ENCODE measurements around the gene KCNQ1.

KCNQ1 gene

GRCh38 chr11:2696455-2696854 is 251.6 kb downstream of the KCNQ1 start:
- DNase-seq (ENCODE audit: low read depth, low spot score), result no peak

DNA sequence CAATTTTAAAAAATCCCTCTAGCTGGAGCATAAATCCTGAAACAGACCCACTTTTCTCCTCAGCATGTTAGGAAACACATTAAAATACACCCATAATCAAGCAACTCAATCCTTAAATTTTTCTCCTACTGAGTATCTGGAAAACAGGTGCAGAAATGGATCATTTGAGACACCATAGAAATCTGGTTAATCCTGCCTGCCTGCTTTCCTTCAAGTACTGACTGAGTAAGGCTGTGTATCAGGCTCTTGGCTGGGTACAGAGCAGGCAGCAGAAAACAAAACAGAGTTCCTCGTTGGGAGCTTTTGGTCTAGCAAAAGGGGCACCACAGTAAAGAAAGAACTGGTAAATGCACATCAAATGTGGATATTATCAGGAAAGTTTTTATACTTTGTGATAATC is 253.1 kb downstream of the KCNQ1 start:
- no peak for DNase-seq (ENCODE audit: low read depth, low spot score)

DNA sequence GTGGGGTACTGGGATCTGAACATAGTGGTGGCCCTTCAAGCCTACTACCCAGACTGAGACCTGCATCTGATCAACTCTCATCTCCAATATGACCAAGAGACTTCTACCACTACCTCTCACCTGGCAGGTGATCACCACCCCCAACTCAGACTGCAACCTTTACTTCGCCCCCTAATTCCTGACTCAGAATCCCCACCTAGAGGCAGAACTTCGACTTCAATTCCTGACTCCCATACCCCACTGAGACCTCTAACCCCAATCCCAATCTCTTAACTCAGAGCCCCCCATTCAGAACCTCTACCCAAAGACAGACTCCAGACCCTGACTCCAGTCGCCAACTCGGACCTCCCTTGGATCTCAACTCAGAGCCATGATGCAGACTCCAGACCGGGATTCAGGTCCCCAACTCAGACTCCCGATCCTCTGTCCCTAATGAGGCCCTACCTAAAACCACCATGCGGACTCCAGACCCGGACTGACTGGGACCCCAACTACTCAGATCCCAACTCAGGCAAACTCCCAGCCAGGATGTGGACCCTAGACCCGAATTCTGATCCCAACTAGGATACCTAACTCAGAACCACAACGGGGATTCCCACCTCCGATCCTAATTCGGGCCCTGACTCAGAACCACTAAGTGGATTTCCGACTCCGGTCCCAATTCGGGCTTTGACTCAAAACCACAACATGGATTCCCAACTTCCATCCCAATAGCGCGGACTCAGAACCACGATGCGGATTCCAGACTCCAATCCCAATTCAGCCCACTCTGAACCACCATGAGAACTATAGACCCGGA is 253.8 kb downstream of the KCNQ1 start:
- no peak for DNase-seq (ENCODE audit: low read depth, low spot score)

DNA sequence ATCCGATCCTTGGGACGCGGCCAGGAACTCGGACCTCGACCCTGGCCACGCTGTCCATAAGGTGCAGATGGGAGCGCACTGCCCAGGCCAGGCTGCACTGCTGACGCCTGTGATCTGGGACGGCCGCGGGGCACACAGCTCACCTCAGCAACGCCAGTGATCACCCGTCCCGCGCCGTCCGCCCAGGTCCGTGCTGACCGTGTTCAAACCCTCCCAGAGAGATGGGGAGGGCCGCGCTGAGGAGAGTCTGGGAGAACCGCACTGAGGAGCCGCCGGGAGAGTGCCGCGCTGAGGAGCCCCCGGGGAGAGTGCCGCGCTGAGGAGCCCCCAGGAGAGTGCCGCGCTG is 254.3 kb downstream of the KCNQ1 start:
- DNase-seq (ENCODE audit: low read depth, low spot score), result no peak

DNA sequence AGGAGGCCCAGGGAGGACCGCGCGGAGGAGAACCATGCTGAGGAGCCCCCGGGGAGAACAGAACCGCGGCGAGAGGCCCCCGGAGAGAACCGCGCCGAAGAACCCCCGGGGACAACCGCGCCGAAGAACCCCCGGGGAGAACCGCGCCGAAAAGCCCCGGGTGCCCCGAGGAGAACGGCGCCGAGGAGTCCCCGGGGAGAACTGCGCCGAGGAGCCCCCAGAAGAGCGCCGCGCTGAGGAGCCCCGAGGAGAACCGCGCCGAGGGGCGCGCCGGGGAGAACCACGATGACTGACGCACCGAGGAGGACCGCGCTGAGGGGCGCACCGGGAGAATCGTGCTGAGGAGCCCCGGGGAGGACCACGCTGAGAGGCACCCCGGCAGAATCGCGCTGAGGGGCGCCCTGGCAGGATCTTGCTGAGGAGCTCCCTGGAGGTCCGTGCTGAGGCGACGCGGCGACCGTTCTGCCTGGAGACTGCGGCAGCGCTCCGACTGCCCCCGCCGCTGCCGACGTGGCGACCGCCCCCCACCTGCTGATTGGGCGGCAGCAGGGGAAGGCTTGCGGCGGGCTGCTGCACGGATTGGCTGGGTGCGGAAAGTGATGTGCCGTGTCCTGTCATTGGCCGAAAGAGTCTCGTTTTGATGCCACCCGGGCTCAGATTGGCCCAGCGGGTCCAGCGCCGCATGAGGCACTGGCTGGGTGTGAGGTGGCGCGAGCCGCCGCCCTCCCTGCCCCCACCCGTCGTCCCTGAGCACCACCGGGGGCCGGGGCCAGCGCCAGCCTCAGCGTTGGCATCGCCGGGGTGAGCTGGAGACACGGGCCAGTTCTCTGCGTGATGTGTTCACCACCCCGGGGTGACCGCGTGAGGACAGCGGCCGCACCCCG is 255.0 kb downstream of the KCNQ1 start, which contains the start of gene KCNQ1OT1:
Gene KCNQ1OT1, minus strand, starts transcription at position 464 of the 884 bp plus-strand sequence.
- peak; percentile 68 for DNase-seq (ENCODE audit: low read depth, low spot score)

DNA sequence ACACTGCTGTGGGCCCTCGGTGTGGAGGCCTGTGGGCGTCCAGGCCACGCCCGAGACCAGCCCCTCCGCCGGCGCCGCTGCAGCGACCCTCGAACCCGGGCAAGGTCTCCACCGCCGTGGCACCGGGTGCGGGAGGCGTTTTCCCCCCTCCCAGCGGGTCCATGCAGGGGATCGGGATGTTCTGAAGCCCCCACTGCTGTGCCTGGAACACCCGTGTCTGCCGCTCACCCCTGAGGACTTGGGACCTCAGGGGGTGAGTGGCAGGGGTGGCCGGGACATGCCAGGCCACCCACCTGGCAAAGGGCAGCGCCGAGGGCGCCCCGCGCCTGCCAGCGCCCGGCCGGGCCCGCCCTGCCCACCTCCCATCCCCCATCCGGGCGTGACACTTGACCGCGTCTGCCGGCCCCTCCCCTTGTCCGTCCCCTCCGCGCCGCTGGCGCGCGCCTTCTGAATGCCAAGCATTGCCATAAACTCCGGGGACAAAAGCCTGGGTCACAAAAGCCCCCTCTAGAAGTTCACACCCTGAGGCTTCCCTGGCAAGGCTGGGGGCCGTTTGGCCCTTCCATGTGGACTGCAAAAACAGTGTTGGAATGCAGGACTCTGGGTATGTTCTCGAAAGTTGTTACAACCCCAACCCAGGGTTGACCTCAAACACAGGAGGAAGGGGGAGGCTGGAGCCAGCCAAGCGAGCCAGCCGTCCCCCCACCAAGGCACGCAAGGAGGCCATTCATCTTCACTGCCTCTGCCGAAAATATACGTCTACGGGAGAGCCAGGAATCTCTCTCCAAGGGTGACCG is 255.8 kb downstream of the KCNQ1 start:
- DNase-seq (ENCODE audit: low read depth, low spot score), result no peak

- no peak for DNase-seq (ENCODE audit: low read depth, low spot score)
Measured at GRCh38 chr11:2701230-2701629, 256.4 kb downstream of the KCNQ1 start.

- no peak for DNase-seq (ENCODE audit: low read depth, low spot score)
Measured at GRCh38 chr11:2701898-2702434, 257.2 kb downstream of the KCNQ1 start.

DNA sequence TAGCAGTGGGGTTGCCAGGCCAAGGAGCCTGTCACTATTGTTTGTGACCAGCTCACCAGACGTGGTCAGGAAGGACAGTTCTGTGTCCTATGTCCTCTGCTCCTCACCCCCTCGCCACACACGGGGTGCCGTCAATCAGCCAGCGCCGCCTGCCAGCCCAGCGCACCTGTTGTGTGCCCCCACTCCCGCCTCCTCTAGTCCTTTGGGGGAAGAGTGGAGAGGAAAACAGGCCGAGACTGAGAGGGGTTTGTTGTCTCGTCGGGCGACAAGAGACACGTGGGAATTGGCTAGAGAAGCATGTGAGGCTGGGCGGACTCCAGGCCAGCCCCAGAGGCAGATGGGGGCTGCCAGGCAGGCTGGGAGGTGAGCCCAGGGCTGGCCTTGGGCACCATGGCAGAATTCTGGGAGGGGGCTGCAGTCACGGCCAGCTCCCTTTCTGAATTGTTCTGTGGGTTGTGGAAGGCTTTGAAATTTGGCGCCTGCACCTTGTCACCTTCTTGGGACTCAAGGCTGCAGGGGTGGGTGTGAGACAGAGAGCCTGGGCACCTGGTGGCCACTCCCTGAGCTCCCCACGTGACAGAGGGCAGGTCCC is 258.1 kb downstream of the KCNQ1 start:
- no peak for DNase-seq (ENCODE audit: low read depth, low spot score)

GRCh38 chr11:2703363-2704141 is 258.7 kb downstream of the KCNQ1 start:
- no peak for DNase-seq (ENCODE audit: low read depth, low spot score)

DNA sequence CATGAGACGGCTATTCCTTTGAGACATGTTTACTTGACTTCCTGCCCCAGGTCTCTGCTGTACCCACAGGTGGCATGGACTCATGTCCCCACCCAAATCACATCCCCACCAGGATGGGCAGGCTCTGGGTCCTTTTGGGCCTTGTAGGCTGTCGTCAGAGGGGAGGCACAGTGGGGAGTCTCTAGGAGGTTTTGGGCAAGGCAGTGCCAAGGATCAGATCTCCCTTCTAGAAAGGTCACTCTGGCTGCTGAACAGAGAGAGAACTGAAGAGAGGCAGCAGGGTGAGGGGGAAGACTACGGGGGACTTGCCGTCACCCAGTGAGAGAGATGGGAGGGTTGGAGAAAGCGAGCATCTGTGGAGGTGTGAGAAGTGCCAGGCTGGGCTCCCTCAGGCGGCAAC is 259.5 kb downstream of the KCNQ1 start:
- DNase-seq (ENCODE audit: low read depth, low spot score), result no peak

GRCh38 chr11:2704896-2705606 is 260.2 kb downstream of the KCNQ1 start:
- no peak for DNase-seq (ENCODE audit: low read depth, low spot score)

GRCh38 chr11:2706321-2706720 is 261.5 kb downstream of the KCNQ1 start:
- no peak for DNase-seq (ENCODE audit: low read depth, low spot score)

GRCh38 chr11:2707736-2708135 is 262.9 kb downstream of the KCNQ1 start:
- no peak for DNase-seq (ENCODE audit: low read depth, low spot score)

GRCh38 chr11:2708151-2708581 is 263.4 kb downstream of the KCNQ1 start:
- no peak for DNase-seq (ENCODE audit: low read depth, low spot score)

DNA sequence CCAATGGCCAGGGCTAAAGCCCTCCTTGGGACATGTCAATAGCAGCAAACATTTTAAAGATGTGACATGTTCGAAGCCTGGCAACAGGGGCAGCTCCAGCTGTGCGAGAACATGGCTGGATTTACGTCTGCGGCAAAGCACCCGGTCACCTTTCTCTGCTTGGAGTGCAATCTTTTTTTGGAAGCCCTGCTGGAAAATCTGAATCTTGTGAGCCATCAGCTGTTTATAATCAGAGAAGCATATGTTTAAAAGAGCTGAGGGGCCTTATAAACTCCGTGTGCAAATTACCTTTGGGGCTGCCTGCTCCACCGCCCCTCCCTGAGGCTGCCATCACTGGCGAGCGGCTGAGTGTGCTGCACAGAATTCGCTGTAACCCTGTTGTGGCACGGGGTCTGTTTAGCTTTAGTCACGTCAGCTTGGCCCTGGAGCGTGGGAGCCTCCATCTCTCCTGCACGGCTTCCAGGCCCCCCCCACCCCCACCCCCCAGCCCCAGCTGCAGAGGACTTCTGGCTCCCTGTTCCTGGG is 264.0 kb downstream of the KCNQ1 start:
- no peak for DNase-seq (ENCODE audit: low read depth, low spot score)

DNA sequence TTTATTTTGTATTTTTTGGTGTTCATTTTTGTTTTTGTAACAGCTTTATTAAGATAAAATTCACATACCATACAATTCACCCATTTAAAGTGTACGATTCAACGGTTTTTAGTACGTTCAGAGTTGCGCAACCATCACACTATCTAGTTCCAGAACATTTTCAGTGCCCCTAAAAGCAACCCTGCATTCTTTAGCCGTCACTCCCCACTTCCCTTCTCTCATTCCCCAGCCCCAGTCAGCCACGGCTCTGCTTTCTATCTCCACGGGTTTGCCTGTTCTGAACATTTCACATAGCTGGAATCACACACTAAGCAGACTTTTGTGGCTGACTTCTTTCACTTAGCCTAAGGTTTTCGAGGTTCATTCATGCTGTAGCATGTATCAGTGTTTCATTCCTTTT is 264.6 kb downstream of the KCNQ1 start:
- no peak for DNase-seq (ENCODE audit: low read depth, low spot score)

DNA sequence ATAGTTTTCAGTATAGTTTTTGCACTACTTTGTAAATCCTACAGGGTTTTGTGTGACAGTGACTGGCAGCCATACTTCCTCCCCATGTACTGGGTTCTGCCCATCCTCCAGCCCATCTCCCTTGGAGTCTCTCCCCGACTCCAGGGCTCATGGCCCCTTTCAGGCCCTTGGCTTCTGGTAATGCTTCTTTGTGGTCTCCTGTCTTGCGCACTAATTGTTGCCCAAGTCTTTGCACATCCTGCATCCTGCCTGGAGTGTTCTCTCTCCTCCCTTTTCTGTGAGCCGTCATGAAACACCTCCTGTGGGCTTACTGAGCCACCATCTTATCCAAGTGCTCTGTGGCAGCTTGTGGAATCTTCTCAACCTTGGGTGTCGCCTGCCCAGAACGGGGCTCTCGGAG is 266.4 kb downstream of the KCNQ1 start:
- no peak for DNase-seq (ENCODE audit: low read depth, low spot score)

DNA sequence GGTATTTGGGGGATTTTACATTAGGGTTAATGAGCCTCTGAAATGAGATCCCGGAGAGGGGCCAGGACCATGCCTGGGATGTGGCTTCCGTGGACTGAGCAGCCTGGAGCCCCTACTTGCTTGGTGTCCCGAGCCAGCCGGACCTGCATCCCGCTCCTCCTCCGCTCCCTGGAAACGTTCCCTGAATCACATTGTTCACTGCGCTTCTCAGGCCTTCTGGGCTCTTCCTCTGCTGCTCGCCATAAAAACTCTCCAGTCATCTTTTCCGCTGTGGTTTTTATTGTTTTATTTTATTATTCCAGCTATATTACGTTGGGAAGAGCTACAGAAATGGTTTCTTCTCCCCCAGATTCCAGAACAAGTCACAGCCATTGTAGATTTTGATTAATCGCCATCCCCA is 268.3 kb downstream of the KCNQ1 start:
- no peak for DNase-seq (ENCODE audit: low read depth, low spot score)

Measured in activated naive CD8-positive, alpha-beta T cell treated with anti-CD3 and anti-CD28 coated beads, Interleukin-2, amount 50 U/mL, for 16 hours (primary cell).